Inflammatory macrophage (primary cell): ENCODE data around the gene MEGF6.

ENCODE experiments used
- DNase-seq, 2 donors: peaks; one replicate each; pipeline ENCODE4 v3.0.0-alpha.2; 2020 to 2022

Gene MEGF6

GRCh38 chr1:3550511-3551289 lies 60.6 kb downstream of the MEGF6 start:
- DNase-seq, result no peak

DNA sequence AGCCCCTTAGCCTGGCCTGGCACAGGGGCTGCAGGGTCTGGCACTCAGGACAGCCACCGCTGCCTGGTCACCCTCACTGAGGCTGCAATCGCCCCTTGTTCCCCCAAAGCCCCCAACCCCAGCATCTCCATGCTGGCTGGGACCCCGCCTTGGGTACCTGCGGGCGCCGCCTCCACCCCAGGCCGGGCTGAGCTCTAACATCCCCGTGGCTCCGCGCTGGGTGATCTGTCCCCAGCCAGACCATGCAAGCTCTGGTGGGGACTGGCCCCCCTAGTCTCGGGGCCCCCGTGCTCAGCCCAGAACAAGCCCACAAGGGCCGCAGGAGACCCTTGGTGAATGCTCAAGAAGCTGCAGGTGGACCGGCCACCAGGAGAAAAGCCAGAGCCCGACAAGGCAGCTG lies 62.4 kb downstream of the MEGF6 start:
- no peak for DNase-seq

DNA sequence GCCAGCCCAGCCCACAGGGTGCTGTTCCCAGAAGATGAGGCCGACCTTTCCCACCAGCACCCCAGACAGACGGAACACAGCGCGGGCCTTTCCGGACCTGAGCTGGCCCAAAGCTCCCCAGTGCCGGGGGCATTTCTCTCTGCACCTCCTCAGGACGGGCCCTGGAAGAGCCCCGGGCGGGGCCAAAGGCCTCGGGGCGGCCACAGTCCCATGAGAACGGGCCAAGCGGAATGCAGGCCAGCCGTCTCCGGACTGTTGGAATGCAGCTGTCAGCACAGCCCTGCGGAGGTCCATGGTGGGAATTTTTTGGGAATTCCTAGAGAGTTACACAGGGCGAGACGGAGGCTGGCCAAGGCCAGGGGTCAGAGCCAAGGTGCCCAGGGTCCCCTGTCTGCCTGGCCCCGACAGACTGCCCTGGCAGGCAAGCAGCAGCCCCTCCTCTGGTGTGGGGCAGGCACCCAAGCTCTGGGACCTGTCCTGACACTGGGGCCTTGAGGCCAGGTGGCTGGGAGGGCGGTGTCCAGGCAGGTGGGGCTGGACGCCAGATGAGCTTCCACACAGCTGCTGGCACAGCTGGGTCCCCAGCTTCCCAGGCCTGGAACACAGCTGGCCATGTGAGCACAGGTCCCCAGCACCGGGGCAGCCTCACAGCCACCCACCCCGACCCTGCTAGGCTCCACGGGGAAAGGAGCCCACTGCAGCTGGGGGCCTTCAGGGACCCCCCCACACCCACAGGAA lies 63.0 kb downstream of the MEGF6 start:
- DNase-seq, result no peak

DNA sequence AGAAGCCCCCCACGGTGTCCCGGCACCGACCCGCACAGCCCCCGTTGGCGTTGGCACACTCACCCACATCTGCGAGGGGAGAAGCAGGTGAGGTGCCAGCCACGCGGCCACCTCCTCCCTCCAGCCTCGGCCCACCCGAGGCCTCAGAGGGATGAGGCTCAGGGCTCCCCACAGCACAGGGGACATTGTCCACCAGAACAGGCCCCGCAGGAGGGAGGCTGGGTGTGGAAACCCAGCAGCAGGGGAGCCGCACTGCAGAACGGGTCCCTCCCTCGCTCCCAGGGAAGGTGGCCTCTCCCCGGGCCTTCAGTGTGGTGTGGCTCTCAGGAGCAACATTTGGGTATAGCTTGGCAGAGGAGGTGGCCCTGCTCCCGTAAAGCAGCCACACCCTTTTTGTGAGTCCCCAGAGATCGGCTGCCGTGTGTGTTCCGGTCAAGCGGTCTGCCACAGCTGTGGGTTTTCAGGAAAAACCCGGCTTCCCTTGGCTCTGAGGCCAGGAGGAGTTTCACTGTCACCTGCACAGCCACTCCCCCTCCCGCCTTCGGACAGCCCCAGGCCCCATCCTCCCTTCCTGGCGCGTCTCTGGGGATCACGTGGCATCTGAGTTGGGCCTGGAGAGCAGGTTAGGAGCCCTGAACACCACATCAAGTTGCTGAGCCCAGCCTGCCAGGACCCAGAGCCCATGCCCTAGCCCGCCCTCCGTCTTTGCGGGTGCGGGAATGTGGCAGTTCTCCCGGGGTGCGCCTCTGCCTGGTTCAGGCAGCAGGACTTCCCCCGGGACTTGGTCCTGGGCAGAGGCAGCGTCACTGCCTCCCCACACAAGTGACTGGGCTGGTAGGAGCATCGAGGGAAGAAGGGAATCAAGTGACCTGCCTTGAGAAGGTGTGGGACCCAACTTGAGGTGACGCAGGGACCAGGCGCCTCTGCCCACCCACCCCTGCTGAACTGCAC lies 64.0 kb downstream of the MEGF6 start:
- no peak for DNase-seq

DNA sequence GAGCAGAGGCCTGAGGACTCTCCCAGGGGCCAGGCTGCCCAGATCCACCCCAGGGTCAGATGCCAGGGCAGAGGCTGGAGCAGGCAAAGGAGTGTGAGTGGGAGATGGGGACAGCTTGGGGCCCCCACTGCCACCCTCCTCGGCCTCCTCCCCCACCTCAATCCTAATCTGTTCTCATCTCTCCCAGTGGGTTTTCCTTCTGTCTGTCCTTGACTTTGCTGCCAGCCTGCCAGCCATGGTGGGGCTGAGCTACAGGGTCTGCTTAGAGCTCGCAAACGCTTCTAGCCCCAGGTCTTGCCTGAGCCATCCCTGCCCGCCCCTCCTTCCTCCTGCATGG lies 65.3 kb downstream of the MEGF6 start:
- no peak for DNase-seq

- no peak for DNase-seq
These were observed 65.8 kb downstream of the MEGF6 start for GRCh38 chr1:3545363-3546047.

DNA sequence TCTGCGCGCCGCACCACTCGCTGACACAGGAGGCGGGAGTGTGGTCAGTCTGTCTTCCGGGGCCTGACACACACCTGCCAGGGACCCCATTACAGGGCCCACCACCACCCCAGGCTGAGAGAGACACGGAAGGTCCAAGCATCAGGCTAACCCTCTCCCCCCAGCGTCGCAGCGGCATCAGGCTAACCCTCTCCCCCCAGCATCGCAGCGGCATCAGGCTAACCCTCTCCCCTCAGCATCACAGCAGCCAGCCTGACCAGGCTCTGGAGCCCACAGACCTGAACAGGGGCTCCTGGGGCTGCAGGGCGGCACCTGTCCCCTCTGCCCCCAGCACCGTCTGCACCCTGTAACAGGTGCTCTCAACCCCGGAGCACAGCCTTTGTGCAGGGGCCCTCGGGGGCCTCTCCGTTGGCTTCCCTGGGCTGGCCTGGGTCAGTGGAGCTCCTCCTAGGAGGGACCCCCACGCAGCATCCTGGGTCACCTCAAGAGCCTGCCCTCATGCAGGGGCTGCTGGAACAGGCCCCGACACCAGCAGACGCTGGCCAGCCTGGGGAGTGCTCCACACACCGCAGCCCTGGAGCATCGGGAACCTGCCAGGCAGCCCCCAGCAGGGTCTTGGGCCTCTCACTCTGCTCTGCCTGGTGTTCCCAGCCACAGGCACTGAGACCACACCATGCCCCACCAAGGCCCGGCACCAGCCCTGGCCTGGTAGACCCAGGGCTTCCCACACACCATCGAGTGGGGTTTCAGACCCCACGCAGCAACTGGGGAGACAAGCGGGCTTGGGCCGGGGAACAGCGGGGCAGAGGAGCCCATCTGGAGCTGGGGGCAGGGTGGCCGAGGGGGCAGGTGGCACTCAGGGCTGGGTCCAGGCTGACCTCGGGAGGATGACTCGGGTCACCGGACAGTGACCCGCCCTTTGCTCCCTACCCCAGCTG lies 67.0 kb downstream of the MEGF6 start:
- DNase-seq, result no peak

DNA sequence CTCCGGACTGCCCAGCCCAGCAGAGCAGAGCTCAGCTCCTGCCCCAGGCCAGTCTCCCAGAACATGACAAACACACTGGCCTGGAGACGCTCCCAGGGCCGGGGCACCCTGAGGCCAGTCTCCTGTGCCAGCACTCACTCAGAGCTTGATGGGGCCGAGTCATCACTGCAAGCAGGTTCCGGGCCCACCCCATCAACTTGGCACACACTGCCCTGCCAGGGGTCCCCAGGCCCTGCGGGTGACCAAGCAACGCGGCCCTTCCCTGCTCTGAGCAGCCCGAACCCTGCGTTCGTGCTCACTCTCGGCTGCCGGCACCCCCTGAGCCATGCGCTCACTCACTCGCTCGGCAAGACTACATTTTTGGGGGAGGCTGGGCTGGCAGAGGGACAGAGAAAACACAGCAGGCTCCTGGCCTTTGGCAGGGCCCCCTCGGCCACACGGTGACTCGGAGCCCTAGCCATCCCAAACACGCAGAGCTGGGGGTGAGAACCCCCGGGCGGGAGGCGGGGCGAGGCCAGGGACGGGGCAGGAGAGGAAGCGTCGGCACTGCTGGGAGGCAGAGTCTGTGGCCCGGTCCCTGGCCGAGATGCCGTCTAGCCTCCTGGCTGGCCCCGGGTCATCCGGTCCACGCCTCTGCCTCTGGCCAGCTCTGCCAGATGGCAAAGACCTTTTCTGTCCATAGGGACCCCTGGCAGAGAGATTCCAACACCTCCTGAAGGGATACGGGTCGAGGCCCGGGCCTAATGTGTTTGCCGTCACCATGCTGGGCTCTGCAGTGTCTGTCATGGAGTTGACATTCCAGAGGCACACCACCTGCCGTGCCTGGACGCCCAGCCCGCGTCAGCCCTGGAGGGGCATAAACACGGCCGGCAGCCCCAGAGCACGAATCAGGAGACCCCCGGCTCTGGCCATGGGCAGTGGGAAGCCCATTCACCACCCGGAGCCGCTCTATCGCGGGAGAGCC lies 68.0 kb downstream of the MEGF6 start:
- DNase-seq, result no peak

GRCh38 chr1:3542676-3543075 lies 68.6 kb downstream of the MEGF6 start:
- DNase-seq, result no peak

- DNase-seq, result no peak
These were observed 69.4 kb downstream of the MEGF6 start for GRCh38 chr1:3541936-3542335.

- no peak for DNase-seq
These were observed 69.8 kb downstream of the MEGF6 start for GRCh38 chr1:3541465-3541864.

DNA sequence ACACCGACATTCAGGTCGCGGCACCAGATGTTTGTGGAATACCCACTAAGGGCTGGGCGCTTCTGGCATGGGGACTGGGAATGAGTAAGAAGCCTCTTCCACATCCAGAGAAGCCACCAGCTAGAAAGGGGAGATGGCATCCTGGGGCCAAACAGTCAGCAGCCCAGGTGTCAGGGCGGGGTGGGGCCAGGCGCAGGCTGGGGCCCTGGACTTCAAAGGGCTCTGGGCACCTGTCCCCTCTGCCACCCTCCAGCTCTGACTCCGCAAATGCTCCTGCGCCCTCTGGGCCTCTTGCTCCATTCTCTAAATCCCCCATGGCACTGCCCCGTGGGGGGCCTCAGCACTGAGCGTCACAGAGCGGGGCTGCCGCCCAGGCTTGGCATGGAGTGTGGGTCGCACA lies 70.4 kb downstream of the MEGF6 start:
- no peak for DNase-seq

- no peak for DNase-seq
These were observed 71.4 kb downstream of the MEGF6 start for GRCh38 chr1:3539707-3540425.

GRCh38 chr1:3537359-3537758 lies 73.9 kb downstream of the MEGF6 start:
- no peak for DNase-seq

GRCh38 chr1:3536420-3537195 lies 74.7 kb downstream of the MEGF6 start:
- DNase-seq, result no peak

GRCh38 chr1:3535732-3536131 lies 75.6 kb downstream of the MEGF6 start:
- DNase-seq, result no peak

GRCh38 chr1:3534803-3535637 lies 76.3 kb downstream of the MEGF6 start:
- no peak for DNase-seq
